Inflammatory macrophage treated with lipopolysaccharide for 1 hour (primary cell): ENCODE measurements around the gene SGPP2.

Source experiments
- DNase-seq, 2 donors: peaks; one replicate each; pipeline ENCODE4 v3.0.0-alpha.2; 2020 to 2022

Gene SGPP2

DNA sequence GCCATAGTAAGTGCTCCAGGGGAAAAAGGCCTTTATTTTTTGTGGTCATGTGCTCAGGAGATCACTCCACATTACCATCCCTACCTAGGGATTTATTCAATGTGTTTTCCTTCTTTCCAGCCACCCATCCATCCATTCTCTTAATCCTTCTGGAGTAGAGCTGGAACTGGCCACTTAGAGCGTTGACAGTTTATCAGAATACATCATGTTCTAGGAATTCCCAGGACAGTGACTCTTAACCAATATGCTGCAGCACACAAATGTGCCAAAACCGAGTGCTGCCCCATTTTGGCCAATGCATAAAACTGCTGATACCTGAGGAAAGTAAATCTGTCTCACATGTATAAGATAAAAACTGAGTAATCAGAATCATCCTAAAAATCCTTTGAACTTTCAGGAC, 167.8 kb downstream of the SGPP2 start:
- no peak for DNase-seq

DNA sequence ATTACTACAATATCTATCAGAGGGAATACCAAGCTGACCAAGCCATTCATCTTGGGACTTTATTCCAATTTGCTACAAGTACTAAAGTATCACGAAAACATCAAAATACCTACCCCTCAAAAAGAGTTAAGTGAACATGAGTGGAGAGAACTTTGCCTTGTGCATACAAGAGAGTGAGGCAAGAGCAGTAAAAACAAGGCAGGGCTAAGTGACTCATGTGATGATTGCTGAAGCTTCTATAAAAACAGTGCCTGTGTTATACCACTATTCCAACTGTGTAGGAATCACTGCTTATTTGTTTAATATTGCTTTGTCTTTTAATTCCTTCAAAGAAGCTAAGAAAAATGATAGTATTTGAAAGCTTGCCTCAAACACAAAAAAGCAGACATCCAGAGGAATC, 170.3 kb downstream of the SGPP2 start:
- peak in 1 of 2 donors; percentile 14 for DNase-seq

GRCh38 chr2:222595581-222595980, 171.2 kb downstream of the SGPP2 start:
- DNase-seq: no peak

DNA sequence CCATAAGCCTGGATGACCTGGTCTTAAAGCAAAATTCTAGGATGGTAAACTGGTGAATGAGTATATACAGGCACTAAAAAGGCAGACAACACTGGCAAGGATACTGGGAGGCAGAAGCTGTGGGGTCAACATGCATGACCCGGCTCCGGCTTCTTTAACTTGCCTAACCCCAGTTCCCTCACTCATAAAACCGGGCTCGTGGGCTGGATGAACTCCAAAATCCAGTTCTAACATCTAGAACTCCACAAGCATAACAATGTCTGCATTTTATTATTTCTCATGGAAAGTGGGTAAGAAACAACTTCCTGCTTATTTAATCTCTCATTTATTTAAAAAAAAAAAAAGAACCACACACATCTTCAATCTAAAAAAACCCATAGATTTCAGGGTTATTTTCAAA, 174.3 kb downstream of the SGPP2 start:
- DNase-seq: no peak

GRCh38 chr2:222603501-222603900, 179.2 kb downstream of the SGPP2 start:
- DNase-seq: no peak

- DNase-seq: no peak
Observed at GRCh38 chr2:222604749-222605515, 180.6 kb downstream of the SGPP2 start.

DNA sequence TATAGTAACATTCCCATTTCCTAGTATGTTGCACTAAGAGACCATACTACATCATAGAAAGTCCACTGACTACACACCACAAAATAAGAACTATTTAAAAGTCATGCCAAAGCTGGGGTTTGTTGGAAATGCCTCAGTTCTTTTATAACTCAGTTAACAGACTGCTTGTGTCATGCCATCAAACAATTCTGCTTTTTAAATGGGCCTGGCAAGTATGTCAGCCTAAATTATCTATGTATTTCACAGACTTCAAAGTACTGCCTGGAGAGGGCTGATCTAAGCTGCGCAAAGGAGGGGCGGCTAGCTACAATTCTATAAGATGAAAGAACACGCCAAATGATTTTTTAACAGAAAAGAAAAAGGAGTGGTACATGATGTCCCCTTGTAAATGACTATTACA, 182.0 kb downstream of the SGPP2 start:
- no peak for DNase-seq

DNA sequence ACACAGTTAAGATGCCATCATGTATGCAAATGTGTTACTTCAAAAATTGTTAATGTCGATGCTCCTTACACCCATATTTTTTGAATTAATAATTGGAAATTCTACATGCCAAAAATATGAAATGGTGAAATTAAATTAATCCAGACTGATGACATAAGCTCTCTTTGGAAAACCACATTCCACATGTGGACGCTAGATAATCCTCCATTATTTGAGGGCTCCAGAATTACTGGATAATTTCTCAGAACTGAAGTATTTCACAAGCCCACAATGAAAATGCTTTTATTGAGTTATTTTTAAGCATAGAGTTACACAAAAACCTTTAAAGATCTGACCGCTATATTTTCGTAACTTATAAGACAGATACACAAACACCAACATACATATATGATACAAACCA, 183.7 kb downstream of the SGPP2 start:
- no peak for DNase-seq

DNA sequence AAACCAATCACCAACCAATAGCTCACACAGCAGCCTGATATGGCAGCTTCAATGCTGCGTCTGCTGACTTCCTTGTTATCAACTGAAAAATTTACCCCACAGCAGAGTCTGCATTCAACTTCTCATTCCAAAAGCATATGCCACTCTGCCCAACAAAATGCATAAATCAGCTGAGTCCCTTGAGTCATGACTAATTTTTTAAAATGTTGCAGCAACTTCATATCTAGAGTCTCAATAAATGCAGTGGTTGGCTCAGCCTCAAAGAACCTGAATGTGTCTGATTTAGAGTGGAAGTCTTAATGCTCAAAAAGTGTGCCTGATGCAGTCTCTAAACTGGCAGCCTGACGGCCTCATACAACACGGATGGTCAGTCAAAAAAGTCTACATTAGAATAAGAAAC, 185.0 kb downstream of the SGPP2 start:
- DNase-seq: peak; percentile 12 to 45
